Hepatocyte (in vitro differentiated cells): ENCODE measurements around the gene WDR4.

Experiments
- EZH2 ChIP-seq: fragments of 200-600 bp; sonication (generic); IDR thresholded peaks from 2 replicates; pipeline ENCODE4 v1.6.1; 2016; ENCODE audit warnings: antibody characterized with exemption, mild to moderate bottlenecking, borderline replicate concordance
- EZH2phosphoT487 ChIP-seq: fragments of 200-600 bp; sonication (generic); IDR thresholded peaks from one replicate; pipeline ENCODE4 v1.6.1; 2018; ENCODE audit warnings: antibody characterized with exemption, mild to moderate bottlenecking, low read depth, moderate library complexity; ENCODE audit not compliant: unreplicated experiment, severe bottlenecking
- TF ChIP-seq, protein P1 (sequence below): fragments of 200-600 bp; sonication (generic); IDR thresholded peaks from 2 replicates; pipeline ENCODE4 v1.5.1; 2016; ENCODE audit warnings: antibody characterized with exemption, mild to moderate bottlenecking; ENCODE audit not compliant: poor library complexity

DNA sequence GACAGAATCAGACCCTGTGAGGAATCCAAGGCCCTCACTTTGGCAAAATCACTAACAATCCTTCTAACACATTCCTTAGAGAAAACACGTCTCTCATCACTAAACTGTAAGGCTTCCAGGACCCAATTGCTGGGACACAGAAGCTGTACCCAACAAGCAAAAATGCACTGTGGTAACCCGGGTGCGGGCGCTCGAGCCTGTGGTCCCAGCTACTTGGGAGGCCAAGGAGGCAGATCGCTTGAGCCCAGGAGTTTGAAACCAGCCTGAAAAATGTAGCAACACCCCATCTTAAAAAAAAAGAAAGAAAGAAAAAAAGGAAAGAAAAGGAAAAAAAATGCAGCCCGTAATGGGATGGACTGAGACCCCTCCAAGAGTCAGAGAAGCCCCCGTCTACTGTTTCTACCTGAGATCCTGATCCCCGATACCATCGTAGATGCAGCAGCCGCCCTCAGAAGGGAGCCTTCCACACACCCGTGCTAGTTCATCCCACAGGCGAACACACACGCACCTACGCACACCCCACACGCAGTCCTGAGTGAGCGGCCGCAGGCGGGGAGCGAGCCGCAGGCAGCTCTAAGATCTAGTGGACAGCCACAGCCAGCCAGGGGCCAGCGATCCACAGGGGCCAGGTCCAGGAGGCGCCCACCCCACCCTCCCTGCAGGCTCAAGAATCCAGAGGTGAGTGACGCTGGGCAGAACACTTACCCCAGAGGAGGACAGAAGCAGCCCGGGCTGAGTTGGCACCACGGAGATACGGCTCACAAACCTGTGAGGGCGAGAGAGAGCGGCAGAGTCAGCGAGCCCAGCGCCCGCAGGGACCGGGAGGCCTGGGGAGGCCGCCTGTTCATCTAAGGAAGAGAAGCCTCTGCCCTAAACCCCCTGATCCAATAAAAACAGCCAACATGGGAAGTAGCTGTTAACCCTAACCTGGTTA lies 20.1 kb downstream of the WDR4 start:
- TF ChIP-seq, protein P1, sequence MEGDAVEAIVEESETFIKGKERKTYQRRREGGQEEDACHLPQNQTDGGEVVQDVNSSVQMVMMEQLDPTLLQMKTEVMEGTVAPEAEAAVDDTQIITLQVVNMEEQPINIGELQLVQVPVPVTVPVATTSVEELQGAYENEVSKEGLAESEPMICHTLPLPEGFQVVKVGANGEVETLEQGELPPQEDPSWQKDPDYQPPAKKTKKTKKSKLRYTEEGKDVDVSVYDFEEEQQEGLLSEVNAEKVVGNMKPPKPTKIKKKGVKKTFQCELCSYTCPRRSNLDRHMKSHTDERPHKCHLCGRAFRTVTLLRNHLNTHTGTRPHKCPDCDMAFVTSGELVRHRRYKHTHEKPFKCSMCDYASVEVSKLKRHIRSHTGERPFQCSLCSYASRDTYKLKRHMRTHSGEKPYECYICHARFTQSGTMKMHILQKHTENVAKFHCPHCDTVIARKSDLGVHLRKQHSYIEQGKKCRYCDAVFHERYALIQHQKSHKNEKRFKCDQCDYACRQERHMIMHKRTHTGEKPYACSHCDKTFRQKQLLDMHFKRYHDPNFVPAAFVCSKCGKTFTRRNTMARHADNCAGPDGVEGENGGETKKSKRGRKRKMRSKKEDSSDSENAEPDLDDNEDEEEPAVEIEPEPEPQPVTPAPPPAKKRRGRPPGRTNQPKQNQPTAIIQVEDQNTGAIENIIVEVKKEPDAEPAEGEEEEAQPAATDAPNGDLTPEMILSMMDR, result no peak
- TF ChIP-seq EZH2 (no peak), EZH2phosphoT487 (no peak)
